Nucleus accumbens (tissue), 56 donors: ENCODE results near the gene PLEKHH3.
"Not testable (repeated sequence)": the region's sequence is repeated elsewhere in the genome, so short reads cannot be mapped to it uniquely, and the experiment has no call there.

Experiments used
- DNase-seq, 56 donors: peaks; one replicate each; lab custom pipeline; 2025; lab: John Stamatoyannopoulos, UW

PLEKHH3 gene

DNA sequence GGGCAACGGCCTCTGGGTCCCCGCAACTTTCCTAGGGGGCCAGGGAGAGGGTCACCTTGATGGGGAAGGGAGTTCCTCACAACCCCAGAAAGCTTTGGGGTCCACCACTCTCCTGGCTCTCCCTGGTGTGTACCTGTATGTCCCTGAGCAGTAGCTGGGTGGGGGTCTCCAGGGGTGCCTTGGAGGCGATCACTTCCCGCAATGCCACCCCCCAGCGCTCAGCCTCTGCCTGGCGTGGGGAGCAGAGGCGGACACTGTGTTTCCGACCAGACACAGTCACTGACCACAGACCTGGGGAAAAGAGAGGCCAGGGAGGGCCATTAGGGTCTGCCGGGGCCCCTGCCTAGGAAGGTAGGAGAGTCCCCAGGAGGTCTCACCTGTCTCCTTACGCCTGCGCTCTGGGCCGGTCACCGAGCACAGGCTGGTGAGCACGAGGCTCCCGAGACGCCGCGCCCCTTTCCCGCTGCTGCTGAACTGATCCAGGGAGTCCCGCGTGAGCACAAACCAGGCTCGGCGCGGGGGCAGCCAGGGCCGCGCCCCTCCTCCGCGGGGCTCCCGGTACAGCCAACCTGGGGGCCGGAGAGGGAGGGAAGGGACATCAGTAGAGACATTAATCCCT lies 3.4 kb downstream of the PLEKHH3 start:
- no peak for DNase-seq

DNA sequence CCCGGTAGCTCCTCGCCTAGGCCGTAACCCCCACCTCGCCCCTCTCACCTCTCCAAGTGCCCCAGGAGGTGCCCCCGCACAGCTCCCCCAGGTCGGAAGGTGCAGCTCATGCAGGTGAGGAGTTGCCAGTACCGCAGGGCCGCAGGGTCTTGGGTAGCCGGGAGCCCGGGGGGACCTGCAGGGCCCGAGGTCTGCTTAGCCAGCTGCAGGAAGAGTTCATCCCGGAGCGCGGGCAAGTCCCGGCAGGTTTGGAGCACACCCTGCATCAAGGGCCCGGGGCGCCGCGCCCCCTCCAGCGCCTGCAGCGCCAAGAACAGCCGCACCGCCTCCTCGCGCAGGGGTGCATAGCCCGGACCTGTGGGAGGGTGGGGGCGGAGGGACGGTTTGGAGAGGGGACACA lies 4.8 kb downstream of the PLEKHH3 start:
- no peak for DNase-seq

DNA sequence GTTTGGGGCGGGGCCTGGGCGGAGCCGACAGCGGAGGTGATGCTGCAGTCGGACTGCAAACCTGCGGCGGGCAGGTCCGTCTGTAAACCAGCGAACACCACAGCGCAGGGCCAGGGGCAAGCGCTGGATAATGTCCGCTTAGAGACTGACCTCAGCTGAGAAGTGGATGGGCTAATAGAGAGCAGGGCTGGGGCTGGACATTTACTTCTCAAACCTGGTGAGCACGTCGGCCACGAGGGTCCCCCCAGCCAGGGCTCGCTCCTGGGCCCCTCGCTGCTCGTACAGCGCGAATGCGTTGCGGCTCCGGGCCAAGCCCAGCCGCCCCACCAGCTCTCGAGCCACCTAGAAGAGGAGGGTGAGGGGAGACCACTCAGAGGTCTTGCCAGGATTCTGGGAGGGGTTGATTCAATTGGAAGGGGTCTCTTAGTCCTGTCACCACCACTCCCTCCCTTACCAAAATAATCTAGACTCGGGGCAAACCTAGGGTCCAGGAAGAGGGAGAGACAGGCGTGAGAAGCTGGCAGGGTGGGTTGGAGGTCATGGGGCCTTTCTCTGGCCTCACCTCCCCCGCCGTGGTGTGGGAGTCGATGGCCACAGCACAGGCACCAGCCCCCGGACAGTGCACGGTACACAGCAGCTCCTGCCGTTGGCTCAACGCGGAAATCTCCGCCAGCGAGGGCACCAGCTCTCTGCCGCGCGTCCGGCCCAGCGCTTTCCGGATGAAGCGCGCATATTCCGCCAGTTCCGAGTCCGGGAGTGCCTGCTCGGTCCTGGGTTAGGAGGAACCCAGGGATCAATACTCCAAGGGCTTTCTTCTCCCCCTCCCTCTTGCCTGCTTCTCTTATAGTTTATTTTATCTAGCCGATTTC lies 5.8 kb downstream of the PLEKHH3 start:
- DNase-seq, result no peak

DNA sequence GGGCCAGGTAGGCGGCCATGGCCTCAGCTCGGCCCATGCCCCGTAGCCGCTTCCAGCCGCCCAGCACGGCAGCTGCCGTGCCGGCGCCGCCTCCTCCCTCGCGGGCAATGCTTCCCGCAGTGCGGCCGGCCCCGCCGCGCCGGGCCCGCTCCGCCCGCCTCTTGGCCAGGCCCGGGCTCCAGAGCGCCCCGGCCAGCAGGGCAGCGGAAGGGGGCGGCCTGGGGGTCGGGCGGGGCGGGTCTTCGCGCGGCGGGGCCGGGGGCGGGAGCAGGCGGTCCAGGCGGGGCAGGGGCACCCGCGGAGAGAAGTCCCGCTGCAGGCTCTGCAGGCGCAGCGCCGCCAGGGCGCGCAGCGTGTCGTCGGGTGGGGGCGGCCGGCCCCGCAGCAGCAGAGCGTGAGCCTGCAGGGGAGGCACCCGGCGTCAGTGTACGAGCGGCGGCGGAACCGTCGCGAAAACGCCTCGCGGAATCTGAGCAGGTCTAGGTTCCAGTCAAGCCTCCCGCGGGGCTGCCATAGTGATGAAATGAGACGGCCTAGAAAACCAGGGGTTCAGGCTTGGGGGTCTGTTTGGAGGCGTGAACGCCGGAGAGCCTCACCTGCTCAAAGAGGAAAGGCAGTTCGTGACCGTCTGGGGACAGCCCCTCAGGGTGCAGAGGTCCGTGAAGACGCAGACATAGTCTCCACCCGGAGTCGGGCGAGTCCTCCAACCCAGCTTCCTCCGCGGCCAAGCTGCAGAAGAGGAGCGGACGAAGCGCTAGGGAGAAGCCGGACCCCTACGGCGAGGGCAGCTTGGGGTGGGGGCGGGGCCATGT lies 6.6 kb downstream of the PLEKHH3 start:
- DNase-seq, result no peak

DNA sequence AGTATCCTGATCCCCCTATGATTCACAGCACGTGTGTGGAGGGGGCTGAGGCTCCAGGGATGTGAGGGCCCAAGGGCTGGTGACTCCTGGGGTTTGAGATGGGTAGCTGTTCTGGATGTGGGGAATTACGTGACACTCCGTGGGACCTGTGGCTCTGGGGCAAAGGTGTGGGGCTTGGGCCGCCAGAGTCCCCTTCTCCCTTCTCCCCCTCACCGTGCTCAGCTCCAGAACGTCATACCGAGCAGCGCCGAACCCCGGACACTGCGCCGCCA lies 7.2 kb downstream of the PLEKHH3 start:
- no peak for DNase-seq

DNA sequence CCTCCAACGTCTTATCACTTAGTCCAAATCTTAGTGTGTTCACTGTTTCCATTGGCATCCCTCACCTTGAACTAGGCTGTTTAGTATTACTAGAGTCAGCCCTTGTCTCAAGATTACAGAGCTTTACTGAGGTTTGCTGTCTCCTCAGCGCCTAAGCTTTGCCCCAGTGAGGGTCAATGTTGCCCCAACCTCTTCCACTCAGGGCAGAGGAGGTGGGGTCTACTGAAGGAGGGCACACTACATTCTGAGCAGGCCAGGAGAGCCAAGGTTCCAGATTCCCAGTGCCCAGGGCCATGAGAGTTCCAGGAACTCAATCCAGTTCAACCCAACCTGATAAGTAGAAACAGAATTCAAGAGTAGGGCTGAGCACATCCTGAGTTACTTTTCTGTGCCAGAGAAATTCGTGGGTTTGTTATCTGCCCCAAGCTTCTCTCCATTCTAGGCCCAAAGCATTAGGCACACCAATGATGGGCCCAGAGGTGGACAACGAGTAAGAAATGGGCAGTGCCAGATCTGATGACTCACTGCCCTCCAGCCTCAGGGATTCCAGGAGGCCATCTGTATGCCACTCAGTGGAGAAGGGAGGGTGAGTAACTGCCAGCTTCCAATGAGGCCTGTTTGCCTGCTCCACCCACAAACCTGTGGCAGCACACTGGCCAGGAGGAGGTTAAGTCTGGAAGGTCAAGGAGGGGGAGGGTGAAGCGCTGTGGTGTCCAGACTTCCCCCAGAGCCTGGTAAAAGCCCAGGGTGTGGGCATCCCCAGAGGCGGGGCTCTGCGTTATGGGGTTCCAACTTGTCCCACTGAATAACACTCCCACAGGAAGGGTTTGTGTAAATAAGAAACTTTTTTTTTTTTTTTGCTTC lies 9.5 kb downstream of the PLEKHH3 start:
- peak in 1 of 56 donors; percentile 58 for DNase-seq

DNA sequence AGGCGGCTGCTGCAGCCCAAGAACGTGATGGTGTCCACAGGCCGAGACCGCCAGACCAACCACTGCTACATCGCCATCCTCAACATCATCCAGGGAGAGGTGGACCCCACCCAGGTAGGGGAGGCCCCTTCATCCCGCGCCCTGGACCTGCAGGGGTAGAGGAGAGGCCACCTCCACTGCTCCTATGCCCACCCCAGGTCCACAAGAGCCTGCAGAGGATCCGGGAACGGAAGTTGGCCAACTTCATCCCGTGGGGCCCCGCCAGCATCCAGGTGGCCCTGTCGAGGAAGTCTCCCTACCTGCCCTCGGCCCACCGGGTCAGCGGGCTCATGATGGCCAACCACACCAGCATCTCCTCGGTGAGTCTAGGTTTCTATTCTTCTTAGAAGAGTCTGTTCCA lies 10.7 kb downstream of the PLEKHH3 start:
- not testable (repeated sequence) for DNase-seq

DNA sequence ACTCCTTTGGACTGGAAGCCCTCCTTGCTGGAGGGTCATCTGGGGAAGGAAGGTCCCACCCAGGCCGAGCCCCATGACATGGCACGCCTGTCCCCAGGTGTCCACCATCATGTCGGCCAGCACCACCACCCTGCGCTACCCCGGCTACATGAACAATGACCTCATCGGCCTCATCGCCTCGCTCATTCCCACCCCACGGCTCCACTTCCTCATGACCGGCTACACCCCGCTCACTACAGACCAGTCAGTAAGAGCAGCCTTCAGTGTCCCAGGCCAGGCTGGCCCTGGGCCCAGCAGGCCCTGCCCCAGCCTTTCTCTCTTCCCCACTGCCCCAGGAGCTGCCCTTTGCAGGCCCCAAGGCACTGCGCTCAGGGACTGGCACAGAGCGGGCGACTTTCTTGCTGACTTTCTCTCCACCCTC lies 11.2 kb downstream of the PLEKHH3 start:
- no peak for DNase-seq

DNA sequence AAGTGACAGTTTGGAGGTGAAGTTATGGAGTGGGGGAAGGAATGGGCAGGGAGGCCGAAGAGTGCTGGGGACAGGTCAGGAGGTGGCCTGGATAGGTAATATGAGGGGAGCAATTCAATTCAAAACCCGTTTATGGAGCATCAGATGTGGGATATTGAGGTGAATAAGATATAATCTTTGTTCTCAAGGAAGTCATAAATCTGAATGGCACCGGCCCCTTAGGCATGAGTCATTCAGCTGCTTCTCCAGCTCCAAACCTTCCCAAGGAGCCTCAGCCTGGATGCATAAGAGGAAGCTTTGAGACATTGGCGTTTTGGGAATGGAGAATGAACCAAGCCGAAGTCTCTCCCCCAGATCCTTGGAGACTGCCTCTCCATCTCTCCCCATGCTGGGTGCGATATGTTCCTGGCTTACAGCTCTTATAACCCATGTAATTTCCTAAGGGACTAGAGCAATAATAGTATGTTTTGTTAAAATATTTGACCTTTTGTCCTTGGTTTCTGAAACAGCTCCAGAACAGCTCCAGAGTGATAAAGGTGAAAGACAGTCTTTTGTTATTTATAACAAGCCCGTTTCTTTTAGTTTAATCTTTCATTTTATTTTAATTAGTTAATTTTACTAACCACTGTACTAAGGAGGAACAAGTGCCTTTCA lies 16.0 kb downstream of the PLEKHH3 start:
- no peak for DNase-seq

DNA sequence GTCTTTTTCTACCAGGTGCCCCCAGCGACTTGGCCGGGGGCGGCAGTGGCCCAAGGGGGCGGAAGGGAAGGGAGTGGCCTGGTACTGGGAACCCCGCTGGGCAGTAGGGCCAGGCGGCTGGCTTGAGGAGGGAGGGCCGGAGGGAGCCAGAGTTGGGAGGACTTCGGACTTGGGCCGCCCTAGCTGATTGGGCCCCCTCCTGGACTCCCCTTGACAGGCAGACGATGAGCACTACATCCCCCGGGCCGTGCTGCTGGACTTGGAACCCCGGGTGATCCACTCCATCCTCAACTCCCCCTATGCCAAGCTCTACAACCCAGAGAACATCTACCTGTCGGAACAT lies 16.9 kb downstream of the PLEKHH3 start:
- DNase-seq, result not testable (repeated sequence)

DNA sequence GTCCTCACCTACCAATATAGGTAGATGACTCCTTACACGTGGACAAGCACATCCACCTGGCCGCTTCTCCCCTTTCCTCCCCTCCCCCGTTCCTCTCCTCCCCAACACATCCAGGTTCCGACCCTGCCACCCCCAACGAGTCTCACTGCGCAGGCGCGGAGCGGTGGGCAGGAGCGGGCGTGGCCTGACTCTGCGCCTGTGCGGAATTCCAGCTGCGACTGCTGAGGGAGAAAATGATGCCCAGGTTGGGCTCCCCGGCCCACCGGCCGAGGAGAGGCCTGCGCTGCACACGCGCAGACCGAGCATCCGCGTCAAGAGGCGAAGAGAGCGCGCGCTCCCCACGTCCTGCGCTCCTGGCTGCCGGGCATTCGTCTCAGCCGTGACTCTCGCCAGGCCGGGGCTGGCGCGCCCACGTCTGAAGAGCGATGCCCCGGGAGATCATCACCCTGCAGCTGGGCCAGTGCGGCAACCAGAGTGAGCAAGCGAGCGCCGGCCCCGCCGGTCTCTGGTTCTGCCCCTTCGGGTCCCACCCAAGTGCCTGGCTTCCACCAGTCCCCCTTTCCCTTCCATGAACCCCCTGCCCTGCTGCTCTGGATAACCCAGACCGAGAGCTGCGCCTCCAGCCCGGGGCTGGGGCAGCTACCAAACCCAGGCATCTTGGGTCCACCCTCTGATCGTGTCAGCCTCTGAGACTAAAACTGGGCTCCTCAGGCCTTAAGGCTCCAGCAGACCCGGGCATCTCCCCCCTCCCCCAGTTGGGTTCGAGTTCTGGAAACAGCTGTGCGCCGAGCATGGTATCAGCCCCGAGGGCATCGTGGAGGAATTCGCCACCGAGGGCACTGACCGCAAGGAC lies 17.5 kb downstream of the PLEKHH3 start, which contains the start of gene TUBG2:
TUBG2 (plus strand) TSS at position 206 of the 853 bp plus-strand sequence; CDS start at position 426, 220 bp downstream.
- peak in 55 of 56 donors; percentile 30 to 93 (median 81) for DNase-seq

DNA sequence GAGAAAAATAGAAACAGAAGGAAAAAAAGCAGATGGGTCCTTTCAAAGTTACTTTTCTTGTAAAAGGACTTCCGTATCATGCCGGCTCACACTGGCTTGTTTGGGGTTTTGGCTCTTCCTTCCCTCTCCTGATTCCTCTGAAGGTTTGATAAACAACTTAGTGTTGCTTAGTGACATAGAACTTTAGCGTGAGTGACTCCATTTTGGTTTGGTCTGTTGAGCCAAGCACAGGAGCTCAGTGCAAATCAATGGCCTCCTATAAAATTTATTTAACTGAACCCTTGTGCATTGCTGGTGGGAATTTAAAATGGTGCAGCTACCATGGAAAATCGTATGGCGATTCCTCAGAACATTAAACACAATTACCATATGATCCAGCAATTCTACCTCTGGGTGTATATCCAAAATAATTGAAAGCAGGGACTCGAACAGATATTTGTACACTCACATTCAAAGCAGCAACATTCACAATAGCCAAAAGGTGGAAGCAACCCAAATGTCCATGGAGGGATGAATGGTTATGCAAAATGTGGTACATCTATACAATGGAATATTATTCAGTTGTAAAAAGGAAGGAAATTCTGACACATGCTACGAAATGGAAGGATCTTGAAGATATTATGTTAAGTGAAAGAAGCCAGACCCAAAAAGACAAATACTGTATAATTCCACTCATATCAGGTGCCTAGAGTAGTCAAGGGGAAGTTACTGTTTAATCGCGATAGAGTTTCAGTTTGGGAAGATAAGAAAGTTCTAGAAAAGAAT lies 18.8 kb downstream of the PLEKHH3 start:
- DNase-seq, result no peak

DNA sequence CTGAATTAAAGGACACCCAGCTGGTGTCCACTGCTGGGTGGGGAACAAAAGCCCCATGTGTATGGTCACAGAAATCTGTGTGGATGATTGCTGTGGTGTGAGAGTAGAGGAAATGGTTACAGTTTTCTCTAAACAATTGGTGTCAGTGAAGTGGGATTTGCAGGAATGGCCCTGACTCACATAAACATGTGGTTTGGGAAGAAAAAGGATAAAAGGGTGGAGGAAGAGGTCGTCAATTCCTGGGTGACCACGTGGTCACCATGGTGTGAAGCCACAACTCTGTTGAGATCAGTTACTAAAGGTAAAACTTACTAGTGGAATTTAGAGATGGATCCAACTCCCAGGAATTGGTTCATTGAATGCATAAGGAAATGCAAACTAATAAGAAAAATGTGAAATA lies 21.3 kb downstream of the PLEKHH3 start:
- no peak for DNase-seq

DNA sequence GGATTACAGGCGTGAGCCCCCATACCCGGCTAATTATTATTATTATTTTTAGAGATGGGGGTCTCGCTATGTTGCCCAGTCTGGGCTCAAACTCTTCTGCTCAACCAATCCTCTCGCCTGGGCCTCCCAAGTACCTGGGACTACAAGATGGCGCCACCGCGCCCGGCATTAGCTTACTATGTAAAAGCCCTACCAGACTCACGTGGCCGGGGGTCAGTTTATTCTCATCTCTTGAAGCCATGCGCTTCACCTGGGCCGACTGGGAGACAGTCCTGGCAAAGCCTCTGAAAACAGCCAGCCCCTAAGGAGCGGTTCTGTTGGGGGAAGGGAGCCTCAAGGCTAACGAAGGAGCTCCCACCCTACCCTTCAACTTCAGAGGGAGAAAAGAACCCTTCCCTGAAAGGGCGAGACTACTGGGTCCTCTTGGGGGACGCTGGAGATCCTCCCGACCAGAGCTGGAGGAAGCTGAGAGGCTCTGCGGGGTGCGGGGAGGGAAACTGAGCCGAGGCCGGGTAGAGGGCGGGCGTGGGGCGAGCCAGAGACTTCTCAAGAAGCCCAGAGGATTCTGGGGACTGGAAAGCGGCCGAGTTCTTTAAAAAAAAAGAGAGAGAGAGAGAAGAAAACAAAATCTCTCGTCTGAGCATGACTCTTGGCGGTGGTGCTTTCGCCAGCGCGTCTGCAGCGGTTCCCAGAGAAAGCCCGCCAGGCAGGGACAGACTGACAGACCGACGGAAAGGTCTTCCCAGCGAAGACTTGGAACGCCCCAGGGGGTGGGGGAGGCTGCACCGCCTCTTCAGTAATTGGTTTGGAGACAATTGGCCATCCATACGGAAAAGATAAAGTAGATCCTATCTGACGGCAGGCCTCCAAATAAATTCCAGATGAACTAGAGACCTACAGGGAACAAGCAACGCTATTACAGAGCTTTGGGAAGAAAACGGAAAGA lies 23.3 kb downstream of the PLEKHH3 start:
- DNase-seq, result peak in 30 of 56 donors; percentile 8 to 67 (median 32)

DNA sequence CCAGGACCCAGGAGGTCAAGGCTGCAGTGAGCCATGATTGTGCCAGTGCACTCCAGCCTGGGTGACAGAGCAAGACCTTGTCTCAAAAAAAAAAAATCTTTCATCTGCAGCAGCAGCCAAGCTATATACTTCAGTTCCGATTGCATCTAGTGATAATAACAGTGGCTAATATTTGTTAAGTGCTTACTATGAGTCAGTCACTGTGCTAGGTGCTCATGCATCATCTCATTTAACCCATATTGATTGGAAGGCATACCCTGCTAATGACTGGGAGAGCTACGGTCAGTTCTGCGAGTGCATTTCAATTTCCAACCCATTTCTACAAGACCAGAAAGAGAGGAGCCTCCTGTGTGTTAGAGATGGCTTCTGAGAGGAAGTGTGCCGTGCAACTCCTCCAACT lies 25.4 kb downstream of the PLEKHH3 start:
- no peak for DNase-seq

DNA sequence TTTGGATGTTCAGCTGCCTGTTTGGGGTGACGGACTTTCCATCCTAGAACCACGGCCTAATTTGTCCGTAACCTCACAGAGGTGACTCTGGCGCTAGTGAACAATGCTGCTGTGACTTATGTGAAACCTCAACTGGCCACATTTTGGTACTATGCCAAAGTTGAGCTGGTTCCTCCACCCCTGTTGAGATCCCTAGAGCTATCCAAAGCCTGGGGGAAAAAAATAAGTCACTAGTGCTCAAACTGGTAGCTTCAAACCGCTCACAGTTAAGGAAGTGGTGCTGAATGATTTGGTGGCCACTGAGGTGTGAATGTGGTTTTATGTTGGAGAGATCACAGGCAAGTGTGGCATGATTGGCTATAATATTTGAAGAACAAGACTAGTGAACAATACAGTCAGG lies 29.0 kb downstream of the PLEKHH3 start:
- no peak for DNase-seq

DNA sequence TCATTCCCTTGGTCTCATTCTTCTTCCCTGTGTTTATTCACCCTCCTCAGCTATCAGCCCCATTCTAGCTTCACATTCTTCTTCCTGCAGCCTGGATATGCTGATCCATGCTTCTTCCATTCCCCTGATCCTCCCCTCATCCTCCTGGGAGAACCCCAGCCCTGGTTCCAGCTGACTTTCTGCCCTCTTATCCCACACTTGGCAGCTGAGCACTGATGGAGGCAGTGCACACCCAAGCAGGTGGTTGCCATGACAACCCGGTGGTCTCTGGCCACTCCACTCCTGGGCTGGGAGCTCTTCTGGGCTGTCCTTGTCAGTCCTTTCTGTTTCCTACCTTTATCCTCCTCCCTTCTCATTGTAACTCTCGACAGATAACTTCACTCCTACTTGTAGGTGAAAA lies 34.5 kb downstream of the PLEKHH3 start:
- no peak for DNase-seq
